Neural cell (in vitro differentiated cells): Measurements from ENCODE around the gene TMEM207.

Experiments
- EP300 ChIP-seq: fragments of 450-650 bp; conservative IDR thresholded peaks from 2 replicates; pipeline ENCODE4 v1.6.1; 2014; ENCODE audit warnings: antibody characterized with exemption, mild to moderate bottlenecking, moderate library complexity; ENCODE audit not compliant: poor library complexity, severe bottlenecking
- EZH2 ChIP-seq: fragments of 200-600, 300-800 bp; shearing (Covaris generic), sonication (generic); IDR thresholded peaks from 2 replicates; pipeline ENCODE4 v1.6.1; 2014; ENCODE audit warnings: antibody characterized with exemption, low read length, borderline replicate concordance, mild to moderate bottlenecking; ENCODE audit not compliant: insufficient read depth, poor library complexity, severe bottlenecking
- MXI1 ChIP-seq: fragments of 450-650 bp; conservative IDR thresholded peaks from 2 replicates; pipeline ENCODE4 v1.6.1; 2014; ENCODE audit warnings: antibody characterized with exemption, mild to moderate bottlenecking; ENCODE audit not compliant: poor library complexity, severe bottlenecking
- POLR2AphosphoS5 ChIP-seq: IDR thresholded peaks from 2 replicates; pipeline ENCODE4 v1.6.1; 2012
- RAD21 ChIP-seq: fragments of 450-650 bp; conservative IDR thresholded peaks from 2 replicates; pipeline ENCODE4 v1.6.1; 2014; ENCODE audit warnings: antibody characterized with exemption, mild to moderate bottlenecking, moderate library complexity
- TAF1 ChIP-seq: IDR thresholded peaks from 2 replicates; pipeline ENCODE4 v1.6.1; 2012; ENCODE audit warnings: low read depth
- TF ChIP-seq, protein P1 (sequence below): fragments of 450-650 bp; IDR thresholded peaks from 2 replicates; pipeline ENCODE4 v1.5.1; 2014; ENCODE audit warnings: antibody characterized with exemption, mild to moderate bottlenecking, moderate library complexity; ENCODE audit not compliant: poor library complexity, severe bottlenecking
- TF ChIP-seq, protein P2 (sequence below): IDR thresholded peaks from 2 replicates; pipeline ENCODE4 v1.6.1; 2012; ENCODE audit warnings: borderline replicate concordance

GRCh38 chr3:190380184-190380583 is 69.5 kb downstream of the TMEM207 start:
- TF ChIP-seq EZH2 (no peak), POLR2AphosphoS5 (no peak), TAF1 (no peak), RAD21 (no peak), MXI1 (no peak), EP300 (no peak)
- TF ChIP-seq, protein P1, sequence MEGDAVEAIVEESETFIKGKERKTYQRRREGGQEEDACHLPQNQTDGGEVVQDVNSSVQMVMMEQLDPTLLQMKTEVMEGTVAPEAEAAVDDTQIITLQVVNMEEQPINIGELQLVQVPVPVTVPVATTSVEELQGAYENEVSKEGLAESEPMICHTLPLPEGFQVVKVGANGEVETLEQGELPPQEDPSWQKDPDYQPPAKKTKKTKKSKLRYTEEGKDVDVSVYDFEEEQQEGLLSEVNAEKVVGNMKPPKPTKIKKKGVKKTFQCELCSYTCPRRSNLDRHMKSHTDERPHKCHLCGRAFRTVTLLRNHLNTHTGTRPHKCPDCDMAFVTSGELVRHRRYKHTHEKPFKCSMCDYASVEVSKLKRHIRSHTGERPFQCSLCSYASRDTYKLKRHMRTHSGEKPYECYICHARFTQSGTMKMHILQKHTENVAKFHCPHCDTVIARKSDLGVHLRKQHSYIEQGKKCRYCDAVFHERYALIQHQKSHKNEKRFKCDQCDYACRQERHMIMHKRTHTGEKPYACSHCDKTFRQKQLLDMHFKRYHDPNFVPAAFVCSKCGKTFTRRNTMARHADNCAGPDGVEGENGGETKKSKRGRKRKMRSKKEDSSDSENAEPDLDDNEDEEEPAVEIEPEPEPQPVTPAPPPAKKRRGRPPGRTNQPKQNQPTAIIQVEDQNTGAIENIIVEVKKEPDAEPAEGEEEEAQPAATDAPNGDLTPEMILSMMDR = no peak
- TF ChIP-seq, protein P2, sequence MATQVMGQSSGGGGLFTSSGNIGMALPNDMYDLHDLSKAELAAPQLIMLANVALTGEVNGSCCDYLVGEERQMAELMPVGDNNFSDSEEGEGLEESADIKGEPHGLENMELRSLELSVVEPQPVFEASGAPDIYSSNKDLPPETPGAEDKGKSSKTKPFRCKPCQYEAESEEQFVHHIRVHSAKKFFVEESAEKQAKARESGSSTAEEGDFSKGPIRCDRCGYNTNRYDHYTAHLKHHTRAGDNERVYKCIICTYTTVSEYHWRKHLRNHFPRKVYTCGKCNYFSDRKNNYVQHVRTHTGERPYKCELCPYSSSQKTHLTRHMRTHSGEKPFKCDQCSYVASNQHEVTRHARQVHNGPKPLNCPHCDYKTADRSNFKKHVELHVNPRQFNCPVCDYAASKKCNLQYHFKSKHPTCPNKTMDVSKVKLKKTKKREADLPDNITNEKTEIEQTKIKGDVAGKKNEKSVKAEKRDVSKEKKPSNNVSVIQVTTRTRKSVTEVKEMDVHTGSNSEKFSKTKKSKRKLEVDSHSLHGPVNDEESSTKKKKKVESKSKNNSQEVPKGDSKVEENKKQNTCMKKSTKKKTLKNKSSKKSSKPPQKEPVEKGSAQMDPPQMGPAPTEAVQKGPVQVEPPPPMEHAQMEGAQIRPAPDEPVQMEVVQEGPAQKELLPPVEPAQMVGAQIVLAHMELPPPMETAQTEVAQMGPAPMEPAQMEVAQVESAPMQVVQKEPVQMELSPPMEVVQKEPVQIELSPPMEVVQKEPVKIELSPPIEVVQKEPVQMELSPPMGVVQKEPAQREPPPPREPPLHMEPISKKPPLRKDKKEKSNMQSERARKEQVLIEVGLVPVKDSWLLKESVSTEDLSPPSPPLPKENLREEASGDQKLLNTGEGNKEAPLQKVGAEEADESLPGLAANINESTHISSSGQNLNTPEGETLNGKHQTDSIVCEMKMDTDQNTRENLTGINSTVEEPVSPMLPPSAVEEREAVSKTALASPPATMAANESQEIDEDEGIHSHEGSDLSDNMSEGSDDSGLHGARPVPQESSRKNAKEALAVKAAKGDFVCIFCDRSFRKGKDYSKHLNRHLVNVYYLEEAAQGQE = no peak
